OCI-LY3 (cell line): Measurements from ENCODE around the gene DEPDC1B.

ENCODE experiments used
- CTCF ChIP-seq: fragments of 200-600, 300-600 bp; sonication (generic); IDR thresholded peaks from 2 replicates; pipeline ENCODE4 v1.5.1; 2014; ENCODE audit warnings: antibody characterized with exemption, low read length, low read depth
- EZH2phosphoT487 ChIP-seq: fragments of 200-600 bp; shearing (Covaris generic); IDR thresholded peaks from 2 replicates; pipeline ENCODE4 v1.6.1; 2018; ENCODE audit warnings: antibody characterized with exemption, mixed run types, low read depth

GRCh38 chr5:60724126-60724525, 24.2 kb upstream of the DEPDC1B start:
- TF ChIP-seq EZH2phosphoT487 (no peak), CTCF (no peak)
